HCT116 (cell line): ENCODE results near the gene PDE4D. TPM values are rescaled to one million over a fixed set of nuclear protein-coding genes. Genes with fewer than 3 reads are reported as not detected.

Source experiments
- ATAC-seq: fragments of 200-7000 bp; cut with Tn5 transposase; 2 replicates; pipeline ENCODE4 v1.9.1; 2020; ENCODE audit warnings: mild to moderate bottlenecking, moderate library complexity
- BruUV-seq: library from RNA; stranded (reverse); fragments of 400-500 nt; replicated peaks from 2 replicates; lab custom pipeline; 2021; lab: Mats Ljungman, UMichigan
- CTCF ChIA-PET: fragments of 300-600 bp; sonication (Branson Sonifier 250); formaldehyde crosslinking; loops from one replicate; lab custom pipeline; 2021; ENCODE audit warnings: antibody characterized with exemption; lab: Charles Lee
- POLR2A ChIA-PET: fragments of 300-600, 350-600 bp; sonication (Branson Sonifier 250); formaldehyde crosslinking; loops from one replicate; lab custom pipeline; 2021; ENCODE audit warnings: antibody characterized with exemption; lab: Charles Lee
- RAD21 ChIA-PET, 2 experiments: fragments of 300-600 bp; sonication (Branson Sonifier 250); formaldehyde crosslinking; loops; one replicate each; lab custom pipeline; 2023; ENCODE audit warnings: low total read pairs in 2 of 2; ENCODE audit not compliant: uncharacterized antibody in 2 of 2, unreplicated experiment in 2 of 2, low non-redundant PET in 1 of 2; lab: Charles Lee
- DNase-seq: peaks from one replicate; pipeline ENCODE4 v3.0.0-alpha.2; 2010; ENCODE audit warnings: low read depth, low spot score
- H2AFZ ChIP-seq: fragments of 200-600 bp; shearing (Covaris generic), sonication (generic); 2 replicates; pipeline ENCODE4 v1.6.1; 2017; ENCODE audit warnings: low read depth, mixed run types, mixed read lengths, antibody characterized with exemption, low read length; ENCODE audit not compliant: poor library complexity, severe bottlenecking
- H3K27ac ChIP-seq: 2 replicates; pipeline ENCODE4 v1.5.1; 2012; ENCODE audit warnings: low read depth, low read length
- H3K27me3 ChIP-seq: fragments of 200-600 bp; sonication (generic); 2 replicates; pipeline ENCODE4 v1.6.1; 2016; ENCODE audit warnings: mixed run types, low read length, mixed read lengths; ENCODE audit not compliant: insufficient read depth
- H3K36me3 ChIP-seq, 2 experiments: fragments of 200-500 bp in 1 of 2; fragments of 200-600 bp in 1 of 2; sonication (Bioruptor generic) in 1 of 2; sonication (generic) in 1 of 2; 2 replicates each; pipeline versions ENCODE4 v1.5.1 to v1.6.1; 2014 to 2016; ENCODE audit warnings: low read length in 2 of 2, inconsistent platforms in 1 of 2, mixed read lengths in 1 of 2, mixed run types in 1 of 2; ENCODE audit not compliant: insufficient read depth in 2 of 2, control insufficient read depth in 1 of 2
- H3K4me1 ChIP-seq, 2 experiments: fragments of 200-600 bp in 1 of 2; sonication (generic) in 1 of 2; 2 replicates each; pipeline versions ENCODE4 v1.5.1 to v1.6.1; 2012 to 2017; ENCODE audit warnings: low read length in 2 of 2, inconsistent platforms in 1 of 2, mild to moderate bottlenecking in 1 of 2, mixed read lengths in 1 of 2, mixed run types in 1 of 2, moderate library complexity in 1 of 2; ENCODE audit not compliant: insufficient read depth in 2 of 2, control insufficient read depth in 1 of 2
- H3K4me2 ChIP-seq: fragments of 200-600 bp; sonication (generic); 2 replicates; pipeline ENCODE4 v1.6.1; 2017; ENCODE audit warnings: mixed run types, low read length, mixed read lengths
- H3K4me3 ChIP-seq, 2 experiments: fragments of 200-600 bp in 1 of 2; sonication (generic) in 1 of 2; replicated peaks in 1 of 2; 2 replicates each; pipeline ENCODE4 v1.5.1; 2011 to 2016; ENCODE audit warnings: low read length in 2 of 2, control low read depth in 1 of 2, low read depth in 1 of 2, mild to moderate bottlenecking in 1 of 2, mixed read lengths in 1 of 2, mixed run types in 1 of 2
- H3K79me2 ChIP-seq: fragments of 200-600 bp; sonication (generic); 2 replicates; pipeline ENCODE4 v1.6.1; 2017; ENCODE audit warnings: mild to moderate bottlenecking, mixed run types, low read length, moderate library complexity, mixed read lengths; ENCODE audit not compliant: insufficient read depth
- H3K9ac ChIP-seq: fragments of 200-600 bp; sonication (generic); 2 replicates; pipeline ENCODE4 v1.6.1; 2016; ENCODE audit warnings: low read length, mixed read lengths
- H3K9me2 ChIP-seq: fragments of 200-600 bp; sonication (generic), shearing (Covaris generic); 2 replicates; pipeline ENCODE4 v1.6.1; 2017; ENCODE audit warnings: mixed run types, mild to moderate bottlenecking, moderate library complexity; ENCODE audit not compliant: insufficient read depth
- H3K9me3 ChIP-seq, 2 experiments: fragments of 200-500 bp in 1 of 2; fragments of 200-600 bp in 1 of 2; sonication (Bioruptor generic) in 1 of 2; sonication (generic) in 1 of 2; 2 replicates each; pipeline ENCODE4 v1.6.1; 2014 to 2017; ENCODE audit warnings: low read length in 2 of 2, mixed read lengths in 2 of 2, inconsistent platforms in 1 of 2, low read depth in 1 of 2, mild to moderate bottlenecking in 1 of 2, mixed run types in 1 of 2, moderate library complexity in 1 of 2; ENCODE audit not compliant: control insufficient read depth in 1 of 2, insufficient read depth in 1 of 2
- H4K20me1 ChIP-seq: fragments of 200-600 bp; sonication (generic), shearing (Covaris generic); 2 replicates; pipeline ENCODE4 v1.6.1; 2017; ENCODE audit warnings: mixed run types, mild to moderate bottlenecking, moderate library complexity; ENCODE audit not compliant: insufficient read depth
- CTCF ChIP-seq, 3 experiments: fragments of 200-600 bp in 1 of 3; sonication (generic) in 1 of 3; IDR thresholded peaks in 2 of 3; conservative IDR thresholded peaks in 1 of 3; 2 replicates each; pipeline ENCODE4 v1.5.1; 2012 to 2017; ENCODE audit warnings: low read depth in 2 of 3, low read length in 2 of 3, antibody characterized with exemption in 1 of 3, borderline replicate concordance in 1 of 3, control low read depth in 1 of 3, mild to moderate bottlenecking in 1 of 3, mixed read lengths in 1 of 3, mixed run types in 1 of 3, moderate library complexity in 1 of 3; ENCODE audit not compliant: insufficient read depth in 1 of 3
- EZH2 ChIP-seq: fragments of 200-600 bp; sonication (generic); IDR thresholded peaks from 2 replicates; pipeline ENCODE4 v1.6.1; 2017; ENCODE audit warnings: antibody characterized with exemption, mixed run types
- EZH2phosphoT487 ChIP-seq: fragments of 200-600 bp; IDR thresholded peaks from 2 replicates; pipeline ENCODE4 v1.6.1; 2018; ENCODE audit warnings: antibody characterized with exemption, borderline replicate concordance
- JUND ChIP-seq: IDR thresholded peaks from 2 replicates; pipeline ENCODE4 v1.6.1; 2012
- POLR2AphosphoS5 ChIP-seq: IDR thresholded peaks from 2 replicates; pipeline ENCODE4 v1.6.1; 2011; ENCODE audit warnings: mild to moderate bottlenecking, low read depth, low read length, moderate library complexity
- RAD21 ChIP-seq: IDR thresholded peaks from 2 replicates; pipeline ENCODE4 v1.6.1; 2012; ENCODE audit warnings: low read depth, mild to moderate bottlenecking
- REST ChIP-seq: IDR thresholded peaks from 2 replicates; pipeline ENCODE4 v1.6.1; 2012; ENCODE audit warnings: low read depth
- SIN3A ChIP-seq: IDR thresholded peaks from 2 replicates; pipeline ENCODE4 v1.6.1; 2012; ENCODE audit warnings: low read depth
- TCF7L2 ChIP-seq: IDR thresholded peaks from 2 replicates; pipeline ENCODE4 v1.7.0; 2011; ENCODE audit warnings: borderline replicate concordance, inconsistent platforms; ENCODE audit not compliant: insufficient read depth, insufficient read length; ENCODE audit errors: extremely low read depth
- YY1 ChIP-seq: IDR thresholded peaks from 2 replicates; pipeline ENCODE4 v1.6.1; 2011; ENCODE audit warnings: low read length, low read depth, moderate library complexity, mild to moderate bottlenecking; ENCODE audit not compliant: insufficient replicate concordance; ENCODE audit errors: extremely low read depth
- ZBTB33 ChIP-seq: IDR thresholded peaks from 2 replicates; pipeline ENCODE4 v1.6.1; 2011; ENCODE audit warnings: mild to moderate bottlenecking, low read length, moderate library complexity; ENCODE audit not compliant: insufficient replicate concordance; ENCODE audit errors: extremely low read depth
- ZNF274 ChIP-seq: fragments of 200-500 bp; sonication (Bioruptor generic); IDR thresholded peaks from 2 replicates; pipeline ENCODE4 v1.6.1; 2014; ENCODE audit warnings: mild to moderate bottlenecking, low read depth, low read length, inconsistent platforms
- intact Hi-C: fragments of 100-400 bp; cut with micrococcal nuclease; formaldehyde crosslinking; loops from 2 replicates; pipeline ENCODE4 v1.10.0; 2022
- total RNA-seq: library from RNA; stranded (reverse); gene quantifications from one replicate; pipeline ENCODE4 v1.2.1, GENCODE V29; 2021; ENCODE audit not compliant: unreplicated experiment

The PDE4D gene
- total RNA-seq, 1 experiment from 2014 or later = 1.1 TPM

- BruUV-seq = no TSS peak
- TF ChIP-seq EZH2phosphoT487 (no peak), JUND (no peak), EZH2 (no peak), REST (no peak), SIN3A (no peak), RAD21 (no peak), POLR2AphosphoS5 (no peak), YY1 (no peak), ZNF274 (no peak), CTCF (IDR thresholded peaks at IDR 0.05 in 2 of 3, conservative IDR thresholded peaks at IDR 0.05 in 1 of 3; ENCODE audit: borderline replicate concordance in 1 of 3, insufficient read depth in 1 of 3, low read depth in 2 of 3, low read length in 2 of 3) (no peak), ZBTB33 (no peak), TCF7L2 (no peak)
- TF ChIP-seq, all 23 proteins: peak for 0
- RAD21 ChIA-PET = no interaction called here
- H3K9me2 ChIP-seq = no peaks in the 10 kb centered on the region
- ATAC-seq = no peak
- H3K27me3 ChIP-seq = 0 out of 2 replicates have a peak, but pooled peaks cover 3% of the 10 kb centered on the region
- no peaks in the 10 kb centered on the region for H3K4me1 ChIP-seq
- no peak overlapping the region for H3K9ac ChIP-seq
- no peaks in the 10 kb centered on the region; the same call in 1 of the 2 replicates for H4K20me1 ChIP-seq
- CTCF ChIA-PET = no interaction called here
- no peaks in the 10 kb centered on the region for H3K79me2 ChIP-seq
- H3K4me3 ChIP-seq = no peak overlapping the region
- no peak overlapping the region for H3K27ac ChIP-seq
- DNase-seq = no peak
- no peaks in the 10 kb centered on the region for H3K36me3 ChIP-seq
- H2AFZ ChIP-seq = no peak overlapping the region
- POLR2A ChIA-PET = no interaction called here
- intact Hi-C loops = no loop called here
- no peak overlapping the region for H3K4me2 ChIP-seq
- H3K9me3 ChIP-seq = no peaks in the 10 kb centered on the region
Observed at GRCh38 chr5:59536875-59537274, 356.7 kb downstream of the PDE4D start.
